GM18907 (cell line): ENCODE data around the gene ACVR2B.
A peak's percentile ranks its signal among the peaks of the same experiment; 100 is the strongest.

ENCODE experiments used
- ATAC-seq: cut with Tn5 transposase; IDR thresholded peaks from one replicate; pipeline ENCODE4 v1.9.1; 2021; ENCODE audit warnings: mild to moderate bottlenecking, moderate library complexity; ENCODE audit not compliant: unreplicated experiment

The ACVR2B gene

GRCh38 chr3:38480930-38481329, 27.2 kb downstream of the ACVR2B start:
- no peak for ATAC-seq

- ATAC-seq, result no peak
Measured at GRCh38 chr3:38482951-38483350, 29.3 kb downstream of the ACVR2B start.

- peak; percentile 93 for ATAC-seq
Measured at GRCh38 chr3:38487323-38487722, 33.6 kb downstream of the ACVR2B start.

GRCh38 chr3:38488949-38489348, 35.3 kb downstream of the ACVR2B start:
- no peak for ATAC-seq

GRCh38 chr3:38489766-38490165, 36.1 kb downstream of the ACVR2B start:
- ATAC-seq, result no peak

- ATAC-seq, result no peak
Measured at GRCh38 chr3:38490281-38491030, 36.8 kb downstream of the ACVR2B start.

GRCh38 chr3:38491215-38491614, 37.5 kb downstream of the ACVR2B start:
- no peak for ATAC-seq

- no peak for ATAC-seq
Measured at GRCh38 chr3:38493031-38493430, 39.3 kb downstream of the ACVR2B start.

GRCh38 chr3:38496131-38496910, 42.6 kb downstream of the ACVR2B start, which contains the start of gene EXOG:
Gene EXOG, plus strand, starts transcription at chr3:38496340. Its CDS starts 28 bp downstream, at chr3:38496368.
- peak; percentile 86 for ATAC-seq

- no peak for ATAC-seq
Measured at GRCh38 chr3:38497031-38497430, 43.3 kb downstream of the ACVR2B start.

GRCh38 chr3:38500688-38501417, 47.2 kb downstream of the ACVR2B start:
- ATAC-seq, result no peak

GRCh38 chr3:38507120-38507519, 53.4 kb downstream of the ACVR2B start:
- ATAC-seq, result peak; percentile 96

GRCh38 chr3:38509732-38510131, 56.0 kb downstream of the ACVR2B start:
- ATAC-seq, result no peak

GRCh38 chr3:38510631-38511030, 56.9 kb downstream of the ACVR2B start:
- ATAC-seq, result no peak

- no peak for ATAC-seq
Measured at GRCh38 chr3:38511546-38511945, 57.9 kb downstream of the ACVR2B start.

- no peak for ATAC-seq
Measured at GRCh38 chr3:38515367-38515766, 61.7 kb downstream of the ACVR2B start.

- no peak for ATAC-seq
Measured at GRCh38 chr3:38516669-38517068, 63.0 kb downstream of the ACVR2B start.

GRCh38 chr3:38519000-38519399, 65.3 kb downstream of the ACVR2B start:
- ATAC-seq, result no peak

- no peak for ATAC-seq
Measured at GRCh38 chr3:38519651-38520050, 66.0 kb downstream of the ACVR2B start.

GRCh38 chr3:38521391-38521987, 67.8 kb downstream of the ACVR2B start:
- ATAC-seq, result no peak

GRCh38 chr3:38522002-38522401, 68.3 kb downstream of the ACVR2B start:
- ATAC-seq, result no peak
